HG03108 (cell line): ENCODE data around the gene LY6G5B.

Source experiments
- ATAC-seq: cut with Tn5 transposase; IDR thresholded peaks from one replicate; pipeline ENCODE4 v1.9.1; 2021; ENCODE audit warnings: moderate library complexity; ENCODE audit not compliant: unreplicated experiment

LY6G5B gene

GRCh38 chr6:31662124-31662723 lies 7.6 kb upstream of the LY6G5B start:
- ATAC-seq, result no peak

- no peak for ATAC-seq
Measured at GRCh38 chr6:31663126-31663960, 6.4 kb upstream of the LY6G5B start.

DNA sequence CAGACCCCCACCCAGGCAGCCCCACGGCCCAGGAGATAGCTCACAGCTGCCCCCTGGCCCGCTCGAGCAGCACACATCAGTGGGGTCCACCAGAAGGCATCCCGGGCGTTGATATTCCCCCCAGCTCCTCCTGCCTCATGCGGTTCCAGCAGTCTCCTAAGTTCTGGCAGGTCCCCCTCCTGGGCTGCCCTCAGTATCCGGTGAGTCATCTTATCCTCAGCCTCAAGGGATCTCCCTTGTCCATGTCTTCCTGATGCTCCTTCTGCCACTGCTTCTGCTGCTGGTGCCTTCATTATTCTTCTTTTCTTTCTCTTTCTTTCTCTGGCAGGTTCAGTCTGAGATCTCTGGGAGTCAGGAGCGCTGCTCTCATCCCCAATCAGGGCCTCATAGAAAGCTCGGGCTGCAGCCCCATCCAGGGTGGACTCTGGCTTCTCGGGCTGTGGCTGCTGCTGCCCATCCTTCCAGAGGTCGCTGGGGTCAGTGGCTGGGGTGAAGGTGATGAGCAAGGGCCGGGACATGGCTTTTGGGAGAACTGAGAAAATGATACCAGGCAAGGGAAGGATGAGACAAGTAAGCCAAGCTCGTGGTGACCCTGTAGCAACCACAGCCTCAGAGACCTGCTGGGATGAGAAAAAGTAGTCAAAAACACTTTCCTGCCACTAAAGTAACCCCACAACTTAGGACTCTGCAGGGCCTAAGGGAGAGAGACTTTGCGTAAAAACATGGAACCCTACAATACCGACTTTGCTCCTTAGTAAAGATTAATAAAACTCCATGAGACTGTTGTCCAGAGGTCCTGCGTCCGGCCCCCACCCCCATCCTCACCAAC lies 5.6 kb upstream of the LY6G5B start:
- no peak for ATAC-seq

- peak; percentile 27 for ATAC-seq
Measured at GRCh38 chr6:31664790-31665500, 4.8 kb upstream of the LY6G5B start, which contains the start of gene GPANK1. Gene GPANK1, minus strand, starts transcription at chr6:31664997. Its CDS starts 519 bp downstream, at chr6:31664478.

- ATAC-seq, result peak; percentile 75
Measured at GRCh38 chr6:31665501-31666336, 4.1 kb upstream of the LY6G5B start, which contains the start of gene CSNK2B. Gene CSNK2B, plus strand, starts transcription at chr6:31666080. Its CDS starts 752 bp downstream, at chr6:31666832.

DNA sequence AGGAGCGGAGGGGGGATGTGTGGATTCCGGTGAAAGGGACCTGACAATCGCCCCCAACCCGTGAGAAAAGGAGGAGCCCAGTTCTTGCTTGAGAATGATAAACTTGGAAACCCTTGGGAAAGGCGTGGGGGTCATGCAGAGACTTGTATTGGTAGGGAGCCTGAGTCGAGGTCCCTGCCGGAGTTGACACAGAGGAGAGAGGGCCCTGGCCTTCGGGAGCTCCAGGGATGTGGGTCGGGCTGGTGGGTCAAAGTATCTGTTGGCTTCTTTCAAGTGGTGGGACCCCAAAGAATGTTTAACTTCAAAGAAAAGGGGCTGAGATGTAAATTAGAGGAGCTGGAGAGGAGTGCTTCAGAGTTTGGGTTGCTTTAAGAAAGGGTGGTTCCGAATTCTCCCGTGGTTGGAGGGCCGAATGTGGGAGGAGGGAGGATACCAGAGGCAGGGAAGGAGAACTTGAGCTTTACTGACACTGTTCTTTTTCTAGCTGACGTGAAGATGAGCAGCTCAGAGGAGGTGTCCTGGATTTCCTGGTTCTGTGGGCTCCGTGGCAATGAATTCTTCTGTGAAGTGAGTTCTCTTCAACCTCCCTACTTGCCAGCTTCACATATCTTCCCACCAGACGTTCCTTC lies 3.3 kb upstream of the LY6G5B start:
- ATAC-seq, result no peak

GRCh38 chr6:31676322-31676903 lies 6.6 kb downstream of the LY6G5B start:
- no peak for ATAC-seq

DNA sequence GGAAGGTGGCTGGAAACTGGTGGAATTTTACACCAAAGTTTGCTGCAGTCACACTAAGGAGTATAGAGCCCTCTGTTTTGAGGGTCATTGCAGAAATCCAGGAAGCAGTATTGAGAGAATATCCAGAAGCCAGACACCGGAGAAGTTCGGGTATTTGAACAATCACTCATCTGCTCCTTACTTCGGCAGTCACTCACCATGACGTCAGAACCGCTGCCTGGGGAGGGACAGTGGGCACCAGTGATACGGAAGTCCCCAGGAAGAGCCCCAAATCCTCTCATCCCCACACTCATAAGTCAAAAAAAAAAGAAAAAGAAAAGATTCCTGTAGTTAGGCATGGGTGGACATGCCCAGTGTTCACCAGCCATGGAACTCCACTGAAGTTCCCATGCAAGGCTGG lies 7.1 kb downstream of the LY6G5B start:
- ATAC-seq, result no peak

GRCh38 chr6:31677955-31678354 lies 8.2 kb downstream of the LY6G5B start:
- ATAC-seq, result no peak

GRCh38 chr6:31680226-31681134 lies 10.7 kb downstream of the LY6G5B start, which contains the start of gene LY6G5C:
Gene LY6G5C, minus strand, starts transcription at chr6:31681067. Its CDS starts 694 bp downstream, at chr6:31680373.
- ATAC-seq, result peak; percentile 48

- ATAC-seq, result no peak
Measured at GRCh38 chr6:31681135-31681671, 11.4 kb downstream of the LY6G5B start.

- no peak for ATAC-seq
Measured at GRCh38 chr6:31683591-31683990, 13.8 kb downstream of the LY6G5B start.

DNA sequence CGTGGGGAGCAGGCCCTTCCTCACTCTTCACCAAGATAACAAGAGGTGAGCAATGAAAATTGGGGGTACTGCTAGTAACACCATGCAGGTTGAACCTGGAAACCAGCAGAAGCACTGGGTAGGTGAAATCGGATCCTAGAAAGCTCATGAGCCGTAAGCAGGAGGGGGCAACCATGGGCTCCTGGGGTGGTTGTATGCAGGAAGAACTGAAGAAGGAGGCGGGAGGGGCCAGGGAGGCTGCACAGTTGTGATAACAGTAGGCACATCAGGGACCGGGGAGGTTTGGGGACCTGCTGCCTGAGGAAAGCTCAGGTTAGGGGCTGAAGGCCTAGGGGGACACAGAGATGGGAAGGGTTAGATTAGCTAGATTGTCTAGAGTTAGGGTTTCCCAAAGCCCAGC lies 16.7 kb downstream of the LY6G5B start:
- no peak for ATAC-seq

DNA sequence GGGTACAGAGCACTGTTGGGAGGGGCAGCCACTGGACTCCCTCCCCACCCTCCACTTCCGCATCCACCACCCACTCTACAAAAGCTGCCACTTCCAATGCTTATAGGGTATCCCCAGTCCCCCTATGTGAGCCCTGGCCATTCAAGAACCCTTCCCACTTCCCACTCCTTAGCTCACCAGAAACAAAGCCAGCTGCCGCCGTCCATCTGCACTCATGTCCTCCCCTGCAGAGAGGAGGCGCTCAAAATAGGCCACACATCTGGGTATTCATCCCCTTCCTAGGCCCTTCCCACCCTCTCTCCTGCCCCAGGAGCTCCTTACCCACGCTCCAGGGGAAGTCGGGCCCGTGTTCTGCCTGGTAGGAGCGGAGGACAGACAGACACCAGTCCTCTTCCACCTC lies 17.5 kb downstream of the LY6G5B start:
- no peak for ATAC-seq

DNA sequence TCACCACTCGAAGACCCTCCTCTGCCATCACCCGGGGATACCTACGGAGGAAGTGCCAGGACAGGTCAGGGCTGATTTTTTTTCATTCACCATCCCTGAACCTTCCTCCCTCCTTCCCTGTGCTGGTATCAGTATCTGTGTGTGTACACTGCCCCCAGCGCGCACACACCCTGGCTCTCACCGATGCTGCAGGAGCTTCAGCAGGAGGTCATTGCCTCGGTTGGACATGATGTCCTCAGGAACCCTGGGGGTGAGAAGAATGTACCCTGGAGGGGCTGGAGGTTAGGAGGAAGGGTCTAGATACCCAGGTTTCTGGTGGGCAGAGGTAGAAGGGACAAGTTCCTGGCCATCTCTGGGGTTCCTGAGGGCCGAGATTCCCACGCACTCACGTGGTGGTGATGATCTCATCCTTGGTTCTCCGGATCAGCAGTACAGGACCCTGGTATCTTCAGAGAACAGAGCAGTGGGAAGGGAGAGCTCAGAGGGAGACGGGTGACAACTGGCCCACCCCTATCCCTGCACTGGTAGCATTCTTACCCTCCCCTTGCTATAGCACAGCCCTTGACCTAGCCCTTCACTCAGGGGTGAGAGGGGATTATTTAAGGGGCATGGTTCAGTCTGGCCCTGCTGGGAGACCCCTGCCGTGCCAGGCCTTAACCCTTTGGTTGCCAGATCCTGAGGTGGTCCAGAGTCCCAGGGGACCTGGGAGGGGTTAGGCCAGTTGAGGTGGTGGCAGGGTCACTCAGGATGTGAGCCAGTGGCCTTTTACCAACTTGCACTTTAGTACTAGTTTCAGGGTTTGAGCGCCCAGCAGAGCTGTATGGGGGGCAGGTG lies 18.3 kb downstream of the LY6G5B start:
- ATAC-seq, result no peak

DNA sequence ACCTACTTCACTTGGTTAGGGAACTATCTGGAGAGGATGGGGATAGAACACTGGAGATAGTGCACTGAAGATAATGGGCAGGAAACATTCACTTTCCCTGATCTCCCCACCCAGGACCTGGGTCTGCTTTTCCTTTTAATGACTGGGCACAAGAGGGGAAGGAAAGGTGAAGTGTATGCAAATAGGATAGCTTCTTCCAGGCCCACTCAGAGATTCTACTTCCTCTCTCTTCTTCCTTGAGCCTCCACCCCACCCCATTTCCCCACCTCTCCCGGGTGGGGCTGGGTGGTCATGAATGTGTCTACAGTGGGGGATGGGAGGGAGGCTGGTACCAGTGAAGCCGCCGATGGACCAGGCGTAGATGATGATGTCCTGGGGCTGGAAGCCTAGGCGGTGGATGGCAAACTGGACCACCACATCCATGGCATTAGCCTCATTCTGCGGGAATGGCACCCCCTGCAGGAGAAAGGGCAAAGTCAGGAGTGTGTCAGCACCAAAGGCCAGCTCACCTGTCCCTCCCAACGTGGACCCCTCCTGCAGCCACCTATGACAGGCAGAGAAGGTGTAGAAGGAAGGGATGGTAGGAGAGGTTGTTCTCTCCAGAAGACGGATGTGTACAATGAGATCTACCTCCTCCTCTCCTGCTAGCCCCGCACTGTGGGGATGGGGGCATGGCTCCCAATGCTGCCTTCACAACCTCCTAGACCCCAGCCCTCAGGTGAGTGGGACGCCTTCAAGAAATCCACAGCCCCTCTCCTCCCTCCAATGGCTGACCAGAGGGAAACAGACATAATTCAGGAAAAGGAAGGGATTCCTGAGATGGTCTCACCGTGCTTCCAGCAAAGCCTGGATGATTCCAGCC lies 19.7 kb downstream of the LY6G5B start:
- ATAC-seq, result no peak
